ENCODE data around the gene CDK10.

Gene CDK10

DNA sequence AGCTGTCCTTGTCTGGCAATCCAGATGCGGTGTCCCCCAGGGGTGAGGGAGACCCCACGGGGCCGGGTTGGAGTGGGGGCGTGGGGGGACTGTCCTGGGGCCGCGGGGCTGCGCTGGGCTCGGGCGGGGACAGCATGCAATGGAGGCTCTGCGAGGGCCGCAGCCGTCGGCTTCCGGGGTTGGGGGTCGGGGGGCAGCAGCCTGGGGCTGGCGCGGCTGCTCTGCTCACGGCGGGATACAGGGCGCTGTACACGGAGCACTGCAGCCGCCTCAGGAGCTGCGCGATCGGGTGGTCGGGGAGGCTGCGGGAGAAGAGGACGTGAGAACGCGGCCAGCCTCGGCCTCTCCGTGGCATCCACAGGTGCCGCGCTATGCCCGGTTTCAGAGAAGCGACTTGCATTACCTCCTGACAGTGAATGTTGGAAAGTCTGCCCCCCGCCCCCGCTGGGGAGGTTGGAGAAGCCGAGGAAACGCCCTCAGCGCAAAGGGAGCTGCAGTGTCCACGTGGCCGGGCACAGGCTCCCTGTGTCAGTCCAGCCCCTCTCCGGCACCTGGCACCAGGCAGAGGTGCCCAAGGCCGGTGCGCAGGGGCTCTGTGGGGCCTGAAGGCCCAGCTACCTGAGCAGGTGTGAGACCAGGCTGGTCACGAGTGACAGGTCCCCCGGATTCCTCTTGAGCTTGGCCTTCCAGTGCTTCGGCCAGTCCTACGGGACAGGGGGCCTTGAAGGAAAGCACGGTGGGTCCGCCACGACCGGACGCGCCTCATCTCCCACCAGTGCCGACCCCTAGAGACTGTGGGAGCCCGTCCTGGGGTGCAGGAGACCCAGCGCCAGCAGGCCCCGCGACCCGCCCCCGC is 24.4 kb downstream of the CDK10 start:
- ChIA-PET POLR2A (interaction anchor here (0.7 to 1.1 kb wide), 3 partner anchors 9 to 212 kb away, joined by 3 read pairs; partner anchors contain the start of gene TCF25), CTCF (no interaction called here)
- TF ChIP-seq ELF4 (IDR thresholded peaks at IDR 0.05) (no peak), FOXK2 (IDR thresholded peaks at IDR 0.05) (no peak), NFRKB (IDR thresholded peaks at IDR 0.05) (no peak)
- DNase-seq (ENCODE audit: extremely low spot score), result no peak

DNA sequence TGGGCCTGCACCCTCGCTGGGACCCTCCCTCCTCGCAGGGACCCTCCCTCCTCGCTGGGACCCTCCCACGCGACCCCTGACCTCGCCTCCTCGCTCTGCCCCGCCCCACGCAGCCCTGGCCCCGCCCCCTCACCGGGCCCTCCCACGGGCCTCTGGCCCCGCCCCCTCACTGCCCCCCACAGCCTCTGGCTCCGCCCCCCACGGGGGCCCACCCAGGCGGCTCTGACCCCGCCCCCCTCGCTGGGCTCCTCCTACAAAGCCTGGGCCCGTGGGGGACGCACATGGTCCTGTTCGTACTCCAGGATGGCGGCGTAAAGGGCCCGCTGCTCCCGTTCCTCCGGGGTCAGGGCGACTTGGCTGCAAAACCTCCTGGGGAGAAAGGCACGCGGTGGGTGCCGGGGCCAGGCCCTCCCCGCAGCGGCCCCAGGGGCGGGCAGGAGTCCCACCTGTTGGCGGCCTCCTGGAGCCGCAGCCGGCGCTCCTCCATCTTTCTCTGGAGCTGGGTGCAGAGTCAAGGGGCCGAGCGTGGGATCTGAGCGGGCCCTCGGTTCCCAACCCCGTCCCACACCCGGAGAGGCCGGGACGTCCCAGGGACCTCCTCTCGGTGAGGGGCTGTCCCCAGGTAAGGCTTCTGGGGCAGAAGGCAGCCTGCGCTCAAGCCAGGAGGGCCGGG is 25.2 kb downstream of the CDK10 start:
- DNase-seq (ENCODE audit: extremely low spot score), result peak; percentile 92
- ChIA-PET CTCF (interaction anchor here (1.6 kb wide), 1 partner anchor 11 kb away, joined by 4 read pairs; no protein-coding TSS in a partner anchor), POLR2A (interaction anchor here (0.6 to 1.6 kb wide), 5 partner anchors 8 to 211 kb away, joined by 3 to 4 read pairs (median 3); partner anchors contain the start of genes TCF25 and VPS9D1)
- TF ChIP-seq ELF4 (IDR thresholded peaks at IDR 0.05) (0 out of 2 replicates have a peak, but pooled peaks have one; percentile 36), ZNF384 (IDR thresholded peaks at IDR 0.05) (no peak), HDGF (IDR thresholded peaks at IDR 0.05; ENCODE audit: borderline replicate concordance) (no peak), FOXK2 (IDR thresholded peaks at IDR 0.05) (no peak), L3MBTL2 (conservative IDR thresholded peaks at IDR 0.05) (peak; percentile 64)

DNA sequence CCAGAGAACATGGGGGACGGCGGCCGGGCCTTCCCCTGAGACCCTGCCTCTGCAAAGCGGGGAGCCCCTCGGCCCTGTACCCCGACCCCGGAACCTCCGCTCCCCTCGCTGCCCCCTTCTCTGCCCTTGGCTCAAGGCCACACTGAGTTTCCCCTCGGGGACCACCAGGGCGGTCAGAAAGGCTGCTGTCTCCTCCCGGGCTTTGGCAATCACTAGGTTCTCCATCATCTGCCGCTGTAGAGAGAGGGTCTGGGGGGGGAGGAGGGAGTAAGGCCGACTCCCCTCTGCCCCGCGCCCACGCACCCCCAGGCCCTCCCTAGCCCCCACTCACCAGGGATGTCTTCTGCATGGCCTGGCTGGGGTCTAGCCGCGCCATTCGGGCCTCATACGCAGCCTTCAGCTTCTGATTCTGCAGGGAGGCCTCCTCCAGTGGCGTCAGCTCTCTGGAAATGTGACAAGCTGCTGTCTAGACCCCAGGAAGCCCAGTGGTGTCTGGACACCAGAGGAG is 25.8 kb downstream of the CDK10 start:
- no peak for DNase-seq (ENCODE audit: extremely low spot score)
- ChIA-PET POLR2A (interaction anchor here (0.6 to 1.6 kb wide), 3 partner anchors 8 to 15 kb away, joined by 3 to 4 read pairs (median 4); partner anchors contain the start of gene VPS9D1), CTCF (interaction anchor here (1.6 kb wide), 1 partner anchor 12 kb away, joined by 4 read pairs; no protein-coding TSS in a partner anchor)
- TF ChIP-seq FOXK2 (IDR thresholded peaks at IDR 0.05) (no peak), NFRKB (IDR thresholded peaks at IDR 0.05) (no peak), SUZ12 (IDR thresholded peaks at IDR 0.05) (no peak), LEF1 (IDR thresholded peaks at IDR 0.05; ENCODE audit: borderline replicate concordance) (no peak), TARDBP (IDR thresholded peaks at IDR 0.05) (no peak), L3MBTL2 (conservative IDR thresholded peaks at IDR 0.05) (no peak), FOXM1 (IDR thresholded peaks at IDR 0.05; ENCODE audit: borderline replicate concordance) (no peak), ZNF384 (IDR thresholded peaks at IDR 0.05) (no peak), BHLHE40 (IDR thresholded peaks at IDR 0.05; ENCODE audit: borderline replicate concordance) (no peak), ELF4 (IDR thresholded peaks at IDR 0.05) (no peak), SP1 (IDR thresholded peaks at IDR 0.05) (no peak), FOXA1 (IDR thresholded peaks at IDR 0.05) (no peak), HDGF (IDR thresholded peaks at IDR 0.05; ENCODE audit: borderline replicate concordance) (no peak), CTBP1 (IDR thresholded peaks at IDR 0.05; ENCODE audit: borderline replicate concordance) (no peak), ARNT (IDR thresholded peaks at IDR 0.05) (no peak)
- TF ChIP-seq, protein P1, sequence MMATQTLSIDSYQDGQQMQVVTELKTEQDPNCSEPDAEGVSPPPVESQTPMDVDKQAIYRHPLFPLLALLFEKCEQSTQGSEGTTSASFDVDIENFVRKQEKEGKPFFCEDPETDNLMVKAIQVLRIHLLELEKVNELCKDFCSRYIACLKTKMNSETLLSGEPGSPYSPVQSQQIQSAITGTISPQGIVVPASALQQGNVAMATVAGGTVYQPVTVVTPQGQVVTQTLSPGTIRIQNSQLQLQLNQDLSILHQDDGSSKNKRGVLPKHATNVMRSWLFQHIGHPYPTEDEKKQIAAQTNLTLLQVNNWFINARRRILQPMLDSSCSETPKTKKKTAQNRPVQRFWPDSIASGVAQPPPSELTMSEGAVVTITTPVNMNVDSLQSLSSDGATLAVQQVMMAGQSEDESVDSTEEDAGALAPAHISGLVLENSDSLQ (IDR thresholded peaks at IDR 0.05), result no peak

DNA sequence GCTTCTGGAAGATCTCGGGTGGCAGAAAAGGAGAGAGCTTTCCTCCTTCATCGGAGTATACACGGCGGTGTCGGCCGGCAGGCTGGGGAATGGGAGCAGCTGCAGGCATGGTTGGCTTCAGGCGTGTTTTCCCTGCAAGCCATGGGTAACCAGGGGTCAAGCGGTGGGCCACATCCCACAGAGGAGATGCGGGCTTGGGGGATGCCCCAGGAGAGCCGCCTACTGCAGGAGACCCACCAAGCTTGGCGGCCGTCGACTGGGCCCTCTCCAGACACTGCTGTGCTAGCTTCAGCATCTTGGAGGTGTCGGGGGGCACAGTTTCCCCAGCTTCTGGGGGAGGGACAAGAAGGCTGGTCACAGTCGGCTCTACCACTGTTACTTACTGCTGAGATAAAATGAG is 30.0 kb downstream of the CDK10 start:
- ChIA-PET POLR2A (interaction anchor here (2.2 kb wide), 1 partner anchor 10 kb away, joined by 14 read pairs; no protein-coding TSS in a partner anchor), CTCF (no interaction called here)
- no peak for TF ChIP-seq ZNF384 (IDR thresholded peaks at IDR 0.05)
- TF ChIP-seq, protein P1 (IDR thresholded peaks at IDR 0.05), result no peak
- TF ChIP-seq ELF4 (IDR thresholded peaks at IDR 0.05), result no peak
- TF ChIP-seq FOXK2 (IDR thresholded peaks at IDR 0.05), result no peak
- no peak for DNase-seq (ENCODE audit: extremely low spot score)

DNA sequence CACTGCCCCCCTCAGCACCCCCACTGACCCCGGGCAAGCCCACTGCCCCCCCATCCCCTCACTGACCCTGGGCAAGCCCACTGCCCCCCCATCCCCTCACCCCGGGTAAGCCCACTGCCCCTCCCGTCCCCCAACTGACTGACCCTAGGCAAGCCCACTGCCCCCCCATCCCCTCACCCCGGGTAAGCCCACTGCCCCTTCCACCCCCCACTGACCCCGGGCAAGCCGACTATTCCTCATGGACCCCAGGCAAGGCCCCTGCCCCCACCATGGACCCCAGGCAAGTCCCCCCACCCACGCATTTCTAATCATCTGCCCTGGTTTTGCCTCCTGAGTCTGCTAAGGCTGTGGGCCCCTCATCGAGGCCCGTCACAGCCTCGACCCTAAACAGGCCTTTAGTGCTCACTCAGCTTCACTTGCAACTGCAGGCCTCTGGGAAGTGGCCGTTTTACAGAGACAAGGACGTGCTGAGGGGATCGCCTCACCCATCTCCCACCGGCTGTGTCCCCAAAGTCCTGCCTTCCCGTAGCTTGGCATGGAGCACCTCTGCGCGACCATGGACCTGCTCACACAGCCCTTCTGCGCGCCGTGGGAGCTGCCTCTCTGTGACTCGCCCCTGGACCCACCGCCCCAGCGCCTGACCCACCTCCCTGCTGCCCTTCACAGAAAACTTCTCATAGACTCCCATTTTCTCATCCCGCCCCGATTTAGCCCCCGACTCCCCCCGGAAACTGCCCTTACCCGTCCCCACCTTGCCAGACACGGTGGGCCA is 30.6 kb downstream of the CDK10 start:
- CTCF ChIA-PET, result interaction anchor here (0.7 kb wide), 1 partner anchor 12 kb away, joined by 5 read pairs; no protein-coding TSS in a partner anchor
- no peak for DNase-seq (ENCODE audit: extremely low spot score)
- no peak for TF ChIP-seq FOXM1 (IDR thresholded peaks at IDR 0.05; ENCODE audit: borderline replicate concordance)
- no peak for TF ChIP-seq BHLHE40 (IDR thresholded peaks at IDR 0.05; ENCODE audit: borderline replicate concordance)
- TF ChIP-seq NFRKB (IDR thresholded peaks at IDR 0.05), result no peak
- no peak for TF ChIP-seq CTBP1 (IDR thresholded peaks at IDR 0.05; ENCODE audit: borderline replicate concordance)
- POLR2A ChIA-PET, result interaction anchor here (2.2 kb wide), 1 partner anchor 10 kb away, joined by 14 read pairs; no protein-coding TSS in a partner anchor

All from HEK293T (cell line).